Measurements from ENCODE around the gene KIFBP.

The KIFBP gene

DNA sequence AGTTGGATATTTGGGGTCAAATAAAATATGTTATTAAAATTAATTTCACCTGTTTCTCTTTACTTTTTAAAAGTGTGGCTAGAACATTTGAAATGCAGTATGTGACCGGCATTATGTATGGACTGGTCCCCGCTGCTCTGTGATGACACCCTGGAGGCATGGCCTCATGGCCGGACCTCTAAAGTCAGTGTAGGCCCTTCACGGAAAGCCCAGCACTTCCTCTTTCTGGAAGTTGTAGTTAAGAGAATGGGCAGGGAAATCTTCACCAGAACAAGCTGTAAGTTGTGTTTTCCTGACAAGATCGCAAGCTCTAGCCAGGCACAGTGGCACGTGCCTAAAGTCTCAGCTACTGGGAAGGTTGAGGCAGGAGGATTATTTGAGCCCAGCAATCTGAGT, 61.0 kb downstream of the KIFBP start:
- DNase-seq (ENCODE audit: low read depth in 3 of 3): no peak

DNA sequence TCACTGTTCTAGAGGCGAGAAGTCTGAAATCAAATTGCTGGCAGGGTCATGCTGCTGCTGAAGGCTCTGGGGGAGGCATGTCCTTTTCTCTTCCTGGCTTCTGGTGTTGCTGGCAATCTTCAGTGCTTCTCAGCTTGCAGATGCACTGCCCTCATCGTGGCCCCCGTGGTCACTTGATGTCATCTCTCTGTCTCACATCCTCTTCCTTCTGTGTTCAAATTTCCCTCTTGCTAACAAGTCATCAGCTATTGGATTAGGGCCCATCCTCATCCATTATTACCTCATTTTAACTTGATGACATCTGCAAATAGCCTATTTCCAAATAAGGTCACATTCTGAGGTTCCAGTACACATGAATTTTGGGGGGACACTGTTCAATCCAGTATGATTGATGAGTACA, 62.7 kb downstream of the KIFBP start:
- no peak for DNase-seq (ENCODE audit: low read depth in 3 of 3)

DNA sequence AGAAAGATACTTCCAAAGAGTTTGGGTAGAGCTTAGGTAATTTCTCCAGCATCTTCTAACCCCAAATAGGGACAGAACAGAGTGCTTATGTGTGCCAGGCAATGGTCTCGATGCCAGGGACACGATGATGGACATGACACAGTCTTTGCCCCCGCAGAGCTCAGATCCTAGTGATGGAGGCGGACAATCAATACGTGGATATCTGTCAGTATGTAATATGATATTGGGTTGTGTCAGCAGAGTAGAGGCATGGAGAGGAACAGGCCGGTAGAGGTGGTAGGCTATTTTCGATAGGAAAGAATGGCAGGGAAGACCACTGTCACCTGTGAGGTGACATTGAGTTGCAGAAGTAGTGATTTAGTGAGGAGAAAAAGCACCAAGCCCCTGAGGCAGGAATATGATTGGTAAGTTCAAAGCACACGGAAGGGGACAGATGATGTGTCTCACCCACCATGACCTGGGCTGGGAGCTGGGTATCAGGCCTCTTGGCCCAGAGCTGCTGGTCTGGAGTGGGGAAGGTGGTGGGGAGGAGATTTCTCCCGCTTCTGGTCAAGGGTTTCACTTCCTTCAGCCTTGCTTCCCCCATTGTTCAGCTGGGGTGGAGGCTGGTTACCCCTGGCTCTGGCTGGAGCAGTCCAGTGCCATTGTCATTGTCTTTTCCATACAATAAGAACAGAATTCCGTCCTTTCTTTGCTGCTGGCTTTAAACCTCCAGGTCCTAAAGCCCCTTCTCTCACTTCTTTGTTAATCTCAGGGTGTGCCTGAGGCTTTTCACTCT, 63.3 kb downstream of the KIFBP start:
- no peak for DNase-seq (ENCODE audit: low read depth in 3 of 3)

DNA sequence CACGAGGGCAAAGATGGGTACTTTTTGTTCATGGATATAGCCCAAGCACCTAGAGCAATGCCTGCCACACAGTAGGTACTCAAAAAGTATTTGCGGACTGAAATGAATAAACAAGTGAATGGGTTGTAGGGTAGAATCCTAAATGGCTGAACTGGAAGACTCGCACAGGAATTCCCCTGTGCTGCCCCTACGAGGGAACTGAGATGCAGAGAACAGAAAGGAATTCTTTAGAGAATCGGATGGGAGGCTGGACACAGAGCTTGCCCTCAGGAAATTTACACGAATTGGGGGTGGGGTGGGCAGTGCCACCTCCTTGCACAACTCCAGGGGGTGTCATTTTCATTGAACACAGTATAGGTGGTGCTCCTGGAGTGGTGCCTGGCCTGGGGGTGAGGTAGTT, 64.1 kb downstream of the KIFBP start:
- DNase-seq (ENCODE audit: low read depth in 3 of 3): no peak

DNA sequence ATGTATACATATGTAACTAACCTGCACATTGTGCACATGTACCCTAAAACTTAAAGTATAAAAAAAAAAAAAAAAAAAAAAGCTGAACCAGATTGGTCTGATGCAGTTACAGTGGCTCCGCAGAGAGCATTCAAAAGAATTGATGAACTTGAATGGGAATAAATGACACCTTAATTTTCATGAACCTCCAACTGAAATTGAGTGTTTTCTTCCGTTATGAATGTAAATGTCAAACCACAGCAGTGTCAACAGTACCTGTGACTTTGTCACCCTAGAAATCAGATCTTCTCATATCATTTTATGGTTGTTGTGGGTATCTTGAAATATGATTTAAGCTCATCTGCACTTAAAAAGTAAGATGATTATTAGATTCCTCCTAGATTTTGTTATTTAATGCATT, 66.6 kb downstream of the KIFBP start:
- no peak for DNase-seq (ENCODE audit: low read depth in 3 of 3)

DNA sequence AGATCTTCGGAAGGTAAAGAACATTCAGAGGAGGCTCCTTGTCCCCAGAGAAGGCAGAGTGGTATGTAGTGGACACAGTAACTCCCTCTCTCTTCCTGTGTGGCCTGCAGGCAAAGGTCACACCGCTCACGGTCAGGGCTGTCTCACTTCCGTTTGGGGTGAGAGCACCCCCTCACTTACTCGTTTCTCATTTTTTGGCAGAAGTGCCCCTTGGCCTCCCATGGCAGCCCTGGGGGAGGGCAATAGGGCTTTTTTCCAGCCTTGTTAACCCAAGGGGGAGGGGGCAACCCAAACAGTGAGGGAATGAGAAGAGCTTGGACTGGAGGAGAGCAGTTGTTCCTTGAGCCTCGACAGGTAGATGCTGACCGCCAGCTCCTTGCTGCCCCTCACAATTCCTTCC, 67.5 kb downstream of the KIFBP start:
- DNase-seq (ENCODE audit: low read depth in 3 of 3): no peak

DNA sequence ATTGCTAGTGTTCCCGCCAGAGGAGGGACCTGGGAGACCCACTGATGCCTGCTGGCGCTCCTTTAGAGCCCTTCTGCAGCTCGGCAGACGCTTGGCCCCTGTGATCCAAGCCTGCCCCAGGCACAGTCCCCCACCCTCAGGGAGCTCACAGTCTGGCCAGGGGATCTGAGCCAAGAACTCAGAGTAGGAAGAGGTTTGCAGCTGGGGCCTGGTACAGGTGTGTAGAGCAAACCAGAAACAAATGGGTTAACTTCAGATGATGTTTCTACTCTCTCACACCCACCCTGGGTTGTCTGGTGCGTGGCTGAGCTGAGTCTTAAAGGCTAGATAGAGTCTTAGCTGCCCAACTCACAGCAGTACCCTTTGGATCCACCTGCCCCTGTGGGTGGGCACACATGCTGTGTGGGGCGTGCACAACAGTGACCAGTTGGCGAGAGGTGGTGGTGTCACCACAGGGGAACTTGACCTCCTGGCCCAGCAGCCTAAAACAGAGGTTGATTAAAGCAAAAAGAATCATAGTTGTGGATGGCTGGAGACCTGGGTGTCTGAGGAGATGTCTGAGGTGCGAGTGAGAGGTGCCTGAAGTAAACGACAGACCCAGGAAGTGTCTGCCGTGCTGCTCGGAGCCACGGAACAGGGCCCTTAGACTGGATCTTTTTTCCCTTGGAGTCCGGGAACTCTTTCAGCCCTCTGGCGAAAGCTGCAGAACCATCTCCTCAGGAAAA, 68.1 kb downstream of the KIFBP start:
- no peak for DNase-seq (ENCODE audit: low read depth in 3 of 3)

DNA sequence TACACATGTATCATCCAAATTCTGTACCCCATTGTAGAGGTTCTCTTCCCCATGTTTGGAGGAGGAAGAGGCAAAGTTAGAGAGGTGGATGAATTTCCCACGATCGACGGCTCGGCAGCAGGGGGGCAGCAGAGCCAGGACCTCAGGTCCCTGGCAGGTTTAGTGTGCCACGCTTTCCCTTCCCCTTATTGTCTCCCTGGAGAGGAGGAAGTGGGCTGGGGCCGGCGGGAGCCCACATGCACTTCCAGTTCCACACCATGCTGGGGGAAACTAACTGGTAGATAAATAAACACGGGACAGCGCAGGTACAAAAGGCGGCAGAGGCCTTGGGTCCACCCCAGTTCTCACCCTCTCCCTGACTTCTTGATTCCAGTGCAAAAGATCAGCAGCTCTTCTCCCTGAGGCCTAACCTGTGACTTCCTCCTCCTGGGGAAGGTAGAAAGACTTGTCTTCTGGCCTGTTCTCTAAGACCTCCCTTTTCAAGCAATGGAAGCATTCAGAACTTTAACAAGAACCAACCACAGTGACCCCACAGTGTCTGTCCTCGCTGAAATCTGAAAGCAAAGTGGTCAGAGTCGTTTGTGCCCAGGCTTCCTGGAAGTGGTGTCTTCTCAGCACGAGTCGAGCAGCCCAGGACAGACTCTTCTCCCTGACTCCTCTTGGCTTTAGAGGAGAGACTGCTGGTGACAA, 68.8 kb downstream of the KIFBP start:
- no peak for DNase-seq (ENCODE audit: low read depth in 3 of 3)

DNA sequence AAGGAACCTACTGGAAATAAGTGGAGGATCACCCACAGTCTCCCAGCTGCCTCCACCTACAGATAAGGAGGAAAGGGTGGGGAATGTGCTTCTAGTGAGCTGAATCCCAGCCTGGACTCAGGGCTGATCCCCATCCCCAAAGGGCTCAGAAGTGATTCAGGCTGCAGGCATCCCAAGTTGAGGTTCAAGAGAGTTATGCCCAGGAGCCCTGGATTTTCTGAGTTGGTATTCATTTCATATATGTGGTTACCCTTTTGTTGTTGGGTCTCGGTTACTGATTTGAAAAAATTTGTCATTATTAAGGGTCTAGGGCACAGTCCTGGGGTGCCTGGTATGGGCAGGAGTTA, 69.3 kb downstream of the KIFBP start:
- no peak for DNase-seq (ENCODE audit: low read depth in 3 of 3)

DNA sequence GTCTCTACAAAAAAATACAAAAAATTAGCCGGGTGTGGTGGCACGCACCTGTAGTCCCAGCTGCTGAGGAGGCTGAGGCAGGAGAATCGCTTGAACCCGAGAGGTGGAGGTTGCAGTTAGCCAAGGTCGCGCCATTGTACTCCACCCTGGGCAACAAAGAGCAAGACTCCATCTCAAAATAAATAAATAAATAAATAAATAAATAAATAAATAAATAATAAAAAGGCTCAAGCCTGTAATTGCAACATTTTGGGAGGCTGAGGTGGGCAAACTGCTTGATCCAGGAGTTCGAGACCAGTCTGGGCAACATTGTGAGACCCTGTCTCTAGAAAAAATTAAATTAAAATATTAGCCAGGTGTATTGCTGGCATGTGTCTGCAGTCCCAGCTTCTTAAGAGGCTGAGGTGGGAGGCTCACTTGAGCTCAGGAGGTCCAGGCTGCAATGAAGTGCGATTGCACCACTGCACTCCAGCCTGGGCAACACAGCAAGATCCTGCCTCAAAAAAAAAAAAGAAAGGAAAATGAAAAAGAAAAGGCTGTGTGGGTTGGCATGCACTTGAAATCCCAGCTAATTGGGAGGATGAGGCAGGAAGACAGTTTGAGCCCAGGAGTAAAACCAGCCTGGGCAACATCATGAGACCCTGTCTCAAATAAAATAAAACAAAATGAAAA, 71.7 kb downstream of the KIFBP start:
- DNase-seq (ENCODE audit: low read depth in 3 of 3): no peak

DNA sequence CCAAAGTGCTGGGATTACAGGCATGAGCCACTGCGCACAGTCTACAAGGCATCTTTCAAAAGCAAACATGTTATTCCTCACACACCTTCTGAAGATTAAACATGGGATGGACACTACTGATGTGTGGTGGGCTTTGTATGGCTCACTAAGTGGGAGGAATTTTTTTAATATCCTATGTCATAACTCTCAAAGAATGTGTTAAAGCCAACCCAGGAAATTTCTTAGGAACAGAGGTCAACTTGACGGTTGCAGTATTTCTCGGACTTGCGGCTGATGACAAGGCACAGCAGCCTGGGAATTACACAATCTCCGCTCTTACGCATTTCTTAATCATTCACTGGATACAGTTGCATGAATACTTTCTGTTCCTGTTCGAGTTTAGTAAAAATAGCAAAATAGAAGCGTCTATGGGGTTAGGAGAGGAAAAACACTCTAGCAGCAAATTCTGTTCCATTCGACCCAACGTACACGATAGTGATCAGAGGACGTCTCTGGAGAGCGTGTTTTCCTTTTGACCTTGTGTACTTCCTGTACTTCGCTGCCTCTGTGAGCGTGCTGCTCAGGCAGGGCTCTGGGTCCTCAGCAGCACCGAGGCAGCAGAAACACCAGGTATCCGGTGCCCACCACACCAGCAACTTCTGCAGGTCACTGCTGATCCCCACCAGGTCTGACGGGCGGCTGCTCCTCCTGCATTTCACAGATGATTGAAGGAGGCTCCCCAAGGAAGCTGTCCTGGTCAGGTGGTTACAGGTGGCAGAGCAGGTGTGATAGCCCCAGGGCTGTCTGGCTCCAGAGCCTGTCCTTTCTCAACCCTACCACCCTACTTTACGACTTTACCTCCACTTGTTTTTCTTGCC, 72.9 kb downstream of the KIFBP start:
- DNase-seq (ENCODE audit: low read depth in 3 of 3): no peak

DNA sequence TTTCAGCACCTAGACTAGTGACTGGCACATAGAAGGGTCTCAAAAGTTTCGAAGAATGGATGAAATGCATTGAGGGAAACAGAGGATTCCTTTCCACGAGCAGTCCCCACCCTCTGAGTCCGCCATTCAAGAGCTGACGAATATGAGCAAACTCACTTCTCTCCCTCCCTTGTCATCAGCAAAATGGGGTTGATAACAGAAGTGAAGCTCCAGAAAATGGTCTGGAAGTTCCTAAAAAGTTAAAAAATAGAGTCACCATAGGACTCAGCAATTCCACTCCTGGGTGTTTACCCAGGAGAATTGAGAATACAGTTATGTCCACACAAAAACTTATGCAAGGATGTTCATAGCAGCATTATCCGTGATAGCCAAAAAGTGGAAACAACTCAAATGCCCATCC, 74.3 kb downstream of the KIFBP start:
- no peak for DNase-seq (ENCODE audit: low read depth in 3 of 3)

DNA sequence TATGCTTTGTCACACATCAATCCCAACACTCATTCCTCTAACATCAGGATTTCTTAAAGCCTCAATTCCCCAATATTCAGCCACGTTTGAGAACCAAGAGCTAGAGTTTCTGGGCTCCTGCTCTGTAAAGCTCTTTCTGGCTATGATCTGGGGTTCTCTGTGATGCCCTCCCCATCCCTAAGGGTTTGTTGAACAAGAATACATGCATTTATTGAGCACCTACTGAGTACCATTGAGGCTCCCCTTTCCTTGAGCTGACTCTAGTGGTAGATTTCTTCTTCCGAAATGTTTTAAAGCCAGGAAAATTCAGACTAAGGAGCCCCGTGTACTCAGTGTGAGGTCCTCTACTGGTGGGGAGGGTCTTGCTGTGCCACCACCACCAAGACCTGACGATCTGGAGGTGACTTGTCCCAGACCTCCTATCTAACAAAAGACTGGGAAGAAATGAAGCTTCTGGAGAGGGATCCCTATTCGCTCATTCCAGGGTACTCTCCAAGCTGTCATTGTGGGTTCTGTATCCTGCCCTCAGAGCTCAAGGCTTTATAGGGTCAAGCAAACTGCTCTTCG, 76.2 kb downstream of the KIFBP start:
- DNase-seq (ENCODE audit: low read depth in 3 of 3): no peak

DNA sequence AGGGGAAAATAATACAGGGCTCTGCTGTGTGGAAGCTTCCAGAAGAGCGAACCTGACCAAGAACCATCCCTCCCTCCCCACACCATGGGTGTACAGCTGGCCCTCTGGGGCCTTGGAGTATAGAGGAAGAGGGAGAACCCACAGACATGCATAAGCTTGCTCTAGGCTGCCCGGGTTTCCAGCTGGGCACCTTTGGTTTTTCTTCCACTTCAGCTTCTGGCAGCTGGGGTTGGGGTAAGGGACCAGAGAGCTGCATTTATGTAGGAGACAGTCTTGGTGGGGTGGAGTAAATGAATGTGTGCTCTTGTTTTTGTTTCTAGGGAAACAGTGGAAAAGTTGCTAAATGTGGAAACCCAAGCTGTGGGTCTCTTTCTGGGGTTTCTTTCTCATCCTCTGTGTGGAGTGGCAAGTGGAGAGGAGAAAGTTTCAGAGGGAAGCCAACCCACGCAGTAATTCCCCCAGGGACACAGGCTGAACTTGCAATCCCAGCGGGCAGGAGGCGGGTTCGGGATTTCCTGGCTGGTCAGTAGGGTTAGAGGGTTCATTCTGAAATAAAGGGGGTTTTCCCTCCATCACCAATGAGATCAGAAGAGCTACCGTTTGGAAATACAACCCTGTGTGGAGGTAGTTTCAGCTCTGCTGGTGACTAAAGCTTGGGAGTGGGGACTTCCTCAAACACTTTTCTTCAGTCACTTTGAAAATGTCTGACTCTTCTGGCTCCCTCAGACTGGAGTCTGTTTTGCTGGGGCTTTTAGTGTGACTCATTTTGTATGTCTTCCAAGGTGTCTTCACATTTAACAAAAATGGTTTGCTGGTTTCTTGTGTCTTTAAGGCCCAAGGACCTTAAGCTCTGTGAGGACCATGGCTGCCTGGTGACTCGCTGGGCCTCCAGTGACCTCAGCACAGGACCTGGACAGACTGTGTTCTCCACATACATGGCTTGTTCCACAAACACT, 77.1 kb downstream of the KIFBP start:
- peak in 1 of 3 experiments; percentile 66 for DNase-seq (ENCODE audit: low read depth in 3 of 3)
